ENCODE measurements around the gene THEM5.
"Not testable (repeated sequence)": the region's sequence is repeated elsewhere in the genome, so short reads cannot be mapped to it uniquely, and the experiment has no call there.

THEM5 gene

GRCh38 chr1:151884879-151885278 is 31.4 kb upstream of the THEM5 start:
- DNase-seq; H4K5ac ChIP-seq (ENCODE audit: low read length); H3K36me3 ChIP-seq (ENCODE audit: control insufficient read depth, insufficient read depth, low read length); H3K27me3 ChIP-seq (ENCODE audit: insufficient read depth, low read length, poor library complexity); H2BK5ac ChIP-seq (ENCODE audit: low read length); H3K56ac ChIP-seq (ENCODE audit: low read length); H2BK120ac ChIP-seq (ENCODE audit: low read depth, low read length); H3K23ac ChIP-seq (ENCODE audit: low read length); H3K18ac ChIP-seq (ENCODE audit: low read length); H3K4me3 ChIP-seq (ENCODE audit: low read length); H3K79me1 ChIP-seq (ENCODE audit: low read length); H4K8ac ChIP-seq (ENCODE audit: low read depth, low read length); H2BK15ac ChIP-seq (replicated peaks; ENCODE audit: low read depth); H3K79me2 ChIP-seq (ENCODE audit: control insufficient read depth, insufficient read depth, low read length); H3K4me2 ChIP-seq (ENCODE audit: low read length); H3K4ac ChIP-seq (ENCODE audit: low read depth, low read length); H3K4me1 ChIP-seq (ENCODE audit: control insufficient read depth, low read depth, low read length); H3K27ac ChIP-seq (ENCODE audit: low read depth, low read length); H3K9ac ChIP-seq (ENCODE audit: low read length); H2AK5ac ChIP-seq (ENCODE audit: low read length): not testable (repeated sequence)
- no CpG with 5 or more reads among the region's 5 CpGs for WGBS (ENCODE audit: extremely low coverage, insufficient coverage, low lambda C conversion rate)

GRCh38 chr1:151884445-151884844 is 30.9 kb upstream of the THEM5 start:
- H3K79me1 ChIP-seq (ENCODE audit: low read length); H4K5ac ChIP-seq (ENCODE audit: low read length); H2AK5ac ChIP-seq (ENCODE audit: low read length); DNase-seq; H2BK5ac ChIP-seq (ENCODE audit: low read length); H4K8ac ChIP-seq (ENCODE audit: low read depth, low read length); H3K9ac ChIP-seq (ENCODE audit: low read length); H3K27me3 ChIP-seq (ENCODE audit: insufficient read depth, low read length, poor library complexity); H2BK15ac ChIP-seq (replicated peaks; ENCODE audit: low read depth); H2BK120ac ChIP-seq (ENCODE audit: low read depth, low read length); H3K4me3 ChIP-seq (ENCODE audit: low read length); H3K4me2 ChIP-seq (ENCODE audit: low read length); H3K79me2 ChIP-seq (ENCODE audit: control insufficient read depth, insufficient read depth, low read length); H3K23ac ChIP-seq (ENCODE audit: low read length); H3K4me1 ChIP-seq (ENCODE audit: control insufficient read depth, low read depth, low read length); H3K56ac ChIP-seq (ENCODE audit: low read length); H3K27ac ChIP-seq (ENCODE audit: low read depth, low read length); H3K4ac ChIP-seq (ENCODE audit: low read depth, low read length); H3K18ac ChIP-seq (ENCODE audit: low read length); H3K36me3 ChIP-seq (ENCODE audit: control insufficient read depth, insufficient read depth, low read length): not testable (repeated sequence)
- no CpG with 5 or more reads among the region's 3 CpGs for WGBS (ENCODE audit: extremely low coverage, insufficient coverage, low lambda C conversion rate)

GRCh38 chr1:151883898-151884297 is 30.4 kb upstream of the THEM5 start:
- not testable (repeated sequence) for H3K9ac ChIP-seq (ENCODE audit: low read length); H3K4me1 ChIP-seq (ENCODE audit: control insufficient read depth, low read depth, low read length); H2AK5ac ChIP-seq (ENCODE audit: low read length); H3K79me1 ChIP-seq (ENCODE audit: low read length); H3K18ac ChIP-seq (ENCODE audit: low read length); H3K36me3 ChIP-seq (ENCODE audit: control insufficient read depth, insufficient read depth, low read length); H2BK15ac ChIP-seq (replicated peaks; ENCODE audit: low read depth); H3K27me3 ChIP-seq (ENCODE audit: insufficient read depth, low read length, poor library complexity); H2BK120ac ChIP-seq (ENCODE audit: low read depth, low read length); H3K4me3 ChIP-seq (ENCODE audit: low read length); H3K4ac ChIP-seq (ENCODE audit: low read depth, low read length); H4K5ac ChIP-seq (ENCODE audit: low read length); H4K8ac ChIP-seq (ENCODE audit: low read depth, low read length); H3K27ac ChIP-seq (ENCODE audit: low read depth, low read length); H3K79me2 ChIP-seq (ENCODE audit: control insufficient read depth, insufficient read depth, low read length); H3K23ac ChIP-seq (ENCODE audit: low read length); H3K4me2 ChIP-seq (ENCODE audit: low read length); H3K56ac ChIP-seq (ENCODE audit: low read length); DNase-seq; H2BK5ac ChIP-seq (ENCODE audit: low read length)
- WGBS (ENCODE audit: extremely low coverage, insufficient coverage, low lambda C conversion rate), result no CpG with 5 or more reads among the region's 4 CpGs

DNA sequence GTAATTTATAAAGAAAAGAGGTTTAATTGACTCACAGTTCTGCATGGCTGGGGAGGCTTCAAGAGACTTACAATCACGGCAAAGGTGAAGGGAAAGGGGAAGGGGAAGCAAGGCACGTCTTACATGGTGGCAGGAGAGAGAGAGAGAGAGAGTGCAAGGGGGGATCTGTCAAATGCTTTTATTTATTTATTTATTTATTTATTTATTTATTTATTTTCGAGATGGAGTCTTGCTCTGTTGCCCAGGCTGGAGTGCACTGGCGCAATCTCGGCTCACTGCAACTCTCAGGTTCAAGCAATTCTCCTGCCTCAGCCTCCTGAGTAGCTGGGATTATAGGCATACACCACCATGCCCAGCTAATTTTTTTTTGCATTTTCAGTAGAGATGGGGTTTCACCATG is 29.4 kb upstream of the THEM5 start:
- not testable (repeated sequence) for H3K27ac ChIP-seq (ENCODE audit: low read depth, low read length); H4K8ac ChIP-seq (ENCODE audit: low read depth, low read length); H3K4me1 ChIP-seq (ENCODE audit: control insufficient read depth, low read depth, low read length); H3K4me3 ChIP-seq (ENCODE audit: low read length); H3K79me2 ChIP-seq (ENCODE audit: control insufficient read depth, insufficient read depth, low read length); H2BK120ac ChIP-seq (ENCODE audit: low read depth, low read length); H3K36me3 ChIP-seq (ENCODE audit: control insufficient read depth, insufficient read depth, low read length); H3K4ac ChIP-seq (ENCODE audit: low read depth, low read length); H2BK15ac ChIP-seq (replicated peaks; ENCODE audit: low read depth); H3K23ac ChIP-seq (ENCODE audit: low read length); H3K9ac ChIP-seq (ENCODE audit: low read length); H3K18ac ChIP-seq (ENCODE audit: low read length); H3K4me2 ChIP-seq (ENCODE audit: low read length); H3K79me1 ChIP-seq (ENCODE audit: low read length); H2AK5ac ChIP-seq (ENCODE audit: low read length); H3K27me3 ChIP-seq (ENCODE audit: insufficient read depth, low read length, poor library complexity); H3K56ac ChIP-seq (ENCODE audit: low read length); DNase-seq; H2BK5ac ChIP-seq (ENCODE audit: low read length); H4K5ac ChIP-seq (ENCODE audit: low read length)
- WGBS (ENCODE audit: extremely low coverage, insufficient coverage, low lambda C conversion rate), result no CpG with 5 or more reads among the region's 5 CpGs

- Histone ChIP-seq H3K36me3 (ENCODE audit: control insufficient read depth, insufficient read depth, low read length) (no peaks in the 10 kb centered on the region), H3K27me3 (ENCODE audit: insufficient read depth, low read length, poor library complexity) (no peaks in the 10 kb centered on the region), H4K5ac (ENCODE audit: low read length) (no peak overlapping the region), H3K4me2 (ENCODE audit: low read length) (no peak overlapping the region), H2AK5ac (ENCODE audit: low read length) (no peak overlapping the region), H3K23ac (ENCODE audit: low read length) (no peak overlapping the region), H2BK15ac (replicated peaks; ENCODE audit: low read depth) (no peak overlapping the region), H3K9ac (ENCODE audit: low read length) (no peak overlapping the region), H3K4me3 (ENCODE audit: low read length) (no peak overlapping the region), H3K79me2 (ENCODE audit: control insufficient read depth, insufficient read depth, low read length) (no peaks in the 10 kb centered on the region), H3K56ac (ENCODE audit: low read length) (no peak overlapping the region), H3K4ac (ENCODE audit: low read depth, low read length) (no peak overlapping the region), H2BK120ac (ENCODE audit: low read depth, low read length) (no peak overlapping the region), H4K8ac (ENCODE audit: low read depth, low read length) (no peak overlapping the region), H3K79me1 (ENCODE audit: low read length) (no peaks in the 10 kb centered on the region), H3K4me1 (ENCODE audit: control insufficient read depth, low read depth, low read length) (no peaks in the 10 kb centered on the region), H2BK5ac (ENCODE audit: low read length) (no peak overlapping the region), H3K27ac (ENCODE audit: low read depth, low read length) (no peak overlapping the region), H3K18ac (ENCODE audit: low read length) (no peak overlapping the region)
- no CpG with 5 or more reads among the region's 2 CpGs for WGBS (ENCODE audit: extremely low coverage, insufficient coverage, low lambda C conversion rate)
- no peak for DNase-seq
Observed at GRCh38 chr1:151882466-151882865, 29.0 kb upstream of the THEM5 start.

- no peak overlapping the region for H2BK120ac ChIP-seq (ENCODE audit: low read depth, low read length)
- H3K27me3 ChIP-seq (ENCODE audit: insufficient read depth, low read length, poor library complexity), result no peaks in the 10 kb centered on the region
- no peak overlapping the region for H3K18ac ChIP-seq (ENCODE audit: low read length)
- H4K8ac ChIP-seq (ENCODE audit: low read depth, low read length), result no peak overlapping the region
- no CpG with 5 or more reads among the region's 2 CpGs for WGBS (ENCODE audit: extremely low coverage, insufficient coverage, low lambda C conversion rate)
- no peak overlapping the region for H3K23ac ChIP-seq (ENCODE audit: low read length)
- no peak overlapping the region for H2BK5ac ChIP-seq (ENCODE audit: low read length)
- H3K36me3 ChIP-seq (ENCODE audit: control insufficient read depth, insufficient read depth, low read length), result no peaks in the 10 kb centered on the region
- no peak overlapping the region for H2BK15ac ChIP-seq (replicated peaks; ENCODE audit: low read depth)
- no peak overlapping the region for H3K27ac ChIP-seq (ENCODE audit: low read depth, low read length)
- no peak overlapping the region for H3K4me2 ChIP-seq (ENCODE audit: low read length)
- no peak overlapping the region for H3K4me3 ChIP-seq (ENCODE audit: low read length)
- DNase-seq, result no peak
- H3K4me1 ChIP-seq (ENCODE audit: control insufficient read depth, low read depth, low read length), result no peaks in the 10 kb centered on the region
- no peak overlapping the region for H3K4ac ChIP-seq (ENCODE audit: low read depth, low read length)
- no peak overlapping the region for H4K5ac ChIP-seq (ENCODE audit: low read length)
- no peak overlapping the region for H2AK5ac ChIP-seq (ENCODE audit: low read length)
- H3K79me2 ChIP-seq (ENCODE audit: control insufficient read depth, insufficient read depth, low read length), result no peaks in the 10 kb centered on the region
- no peaks in the 10 kb centered on the region for H3K79me1 ChIP-seq (ENCODE audit: low read length)
- H3K56ac ChIP-seq (ENCODE audit: low read length), result no peak overlapping the region
- H3K9ac ChIP-seq (ENCODE audit: low read length), result no peak overlapping the region
Observed at GRCh38 chr1:151881479-151881878, 28.0 kb upstream of the THEM5 start.

All from mesendoderm (in vitro differentiated cells).